T47D (cell line): Measurements from ENCODE around the gene RFX6.

Experiments used
- DNase-seq, 2 experiments: peaks; one replicate each; pipeline versions ENCODE4 v3.0.0 to v3.0.0-alpha.2; 2011 to 2012; ENCODE audit warnings: low read depth in 1 of 2, low spot score in 1 of 2
- JUND ChIP-seq: IDR thresholded peaks from 2 replicates; pipeline ENCODE4 v1.6.1; 2012; ENCODE audit warnings: low read depth
- in situ Hi-C: cut with HindIII; loops from 2 replicates; pipeline ENCODE4 v1.10.0; 2016; ENCODE audit warnings: low sequenced_read_pairs, low pct_unique_long_range_greater_than_20kb

The RFX6 gene

GRCh38 chr6:116954335-116954734 is 77.3 kb downstream of the RFX6 start:
- no peak for TF ChIP-seq JUND
- DNase-seq, result no peak
- in situ Hi-C loops, result no loop called here

GRCh38 chr6:116954938-116955337 is 77.9 kb downstream of the RFX6 start:
- TF ChIP-seq JUND, result no peak
- DNase-seq, result no peak
- in situ Hi-C loops, result no loop called here

- DNase-seq, result no peak
- in situ Hi-C loops, result no loop called here
- no peak for TF ChIP-seq JUND
These were observed 78.7 kb downstream of the RFX6 start for GRCh38 chr6:116955773-116956172.

GRCh38 chr6:116963972-116964371 is 86.9 kb downstream of the RFX6 start:
- in situ Hi-C loops, result no loop called here
- no peak for TF ChIP-seq JUND

GRCh38 chr6:116966675-116967576 is 89.9 kb downstream of the RFX6 start:
- in situ Hi-C loops, result no loop called here
- no peak for TF ChIP-seq JUND
- DNase-seq, result no peak

More at GRCh38 chr6:116963972-116964371, 86.9 kb downstream of the RFX6 start:
- DNase-seq, result no peak

GRCh38 chr6:116969211-116969863 is 92.3 kb downstream of the RFX6 start:
- TF ChIP-seq JUND, result no peak
- DNase-seq, result peak; percentile 30 to 73
- in situ Hi-C loops, result no loop called here

- TF ChIP-seq JUND, result no peak
- in situ Hi-C loops, result no loop called here
- DNase-seq, result peak in 1 of 2 experiments; percentile 72
These were observed 94.9 kb downstream of the RFX6 start for GRCh38 chr6:116971959-116972358.

- TF ChIP-seq JUND, result no peak
- in situ Hi-C loops, result no loop called here
- DNase-seq, result no peak
These were observed 96.9 kb downstream of the RFX6 start for GRCh38 chr6:116973976-116974375.

- no peak for TF ChIP-seq JUND
- in situ Hi-C loops, result no loop called here
- no peak for DNase-seq
These were observed 97.7 kb downstream of the RFX6 start for GRCh38 chr6:116974526-116975316.

- TF ChIP-seq JUND, result no peak
- in situ Hi-C loops, result no loop called here
- DNase-seq, result no peak
These were observed 98.6 kb downstream of the RFX6 start for GRCh38 chr6:116975600-116975999.

- in situ Hi-C loops, result no loop called here
- DNase-seq, result no peak
- no peak for TF ChIP-seq JUND
These were observed 102.5 kb downstream of the RFX6 start for GRCh38 chr6:116979560-116979959.
